ENCODE measurements around the gene OPALIN.

OPALIN gene, protein sequence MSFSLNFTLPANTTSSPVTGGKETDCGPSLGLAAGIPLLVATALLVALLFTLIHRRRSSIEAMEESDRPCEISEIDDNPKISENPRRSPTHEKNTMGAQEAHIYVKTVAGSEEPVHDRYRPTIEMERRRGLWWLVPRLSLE

DNA sequence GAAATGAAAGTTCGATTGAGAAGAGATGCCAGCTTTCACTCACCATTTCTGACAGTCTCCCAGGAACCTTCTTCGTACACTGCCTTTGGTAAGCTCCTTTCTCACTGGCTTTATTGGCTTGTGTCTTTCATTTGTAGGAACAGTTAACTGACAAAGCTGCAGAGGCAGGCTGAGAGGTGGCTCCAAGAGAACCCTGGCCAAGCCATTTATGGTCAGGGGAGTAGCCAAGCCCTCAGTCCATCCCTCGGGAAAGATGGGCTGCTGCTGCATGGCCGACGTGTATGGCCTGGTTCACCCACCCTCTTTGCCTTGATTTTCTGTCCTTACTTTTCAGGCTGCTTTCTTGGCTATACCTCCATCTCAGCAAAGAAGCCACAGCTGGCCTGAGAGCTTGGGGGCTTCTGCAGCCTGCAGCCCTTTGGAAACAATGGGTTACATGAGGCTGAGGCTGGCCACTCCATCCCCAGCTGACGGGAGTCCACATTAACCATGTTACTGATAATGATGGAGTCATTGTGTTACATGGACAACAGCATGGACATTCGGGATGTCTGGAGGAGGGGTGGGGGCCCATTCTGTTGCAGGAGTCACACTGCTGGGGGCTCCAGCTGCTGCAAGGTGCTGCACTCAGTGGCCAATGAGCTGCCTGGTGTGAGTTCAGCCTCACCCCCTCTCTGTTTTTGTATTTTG lies at the start of gene OPALIN:
OPALIN (minus strand) TSS at position 152 of the 690 bp plus-strand sequence; CDS start at position 46, 106 bp downstream.
- peak in 5 of 14 donors; percentile 13 to 62 (median 25) for DNase-seq

DNA sequence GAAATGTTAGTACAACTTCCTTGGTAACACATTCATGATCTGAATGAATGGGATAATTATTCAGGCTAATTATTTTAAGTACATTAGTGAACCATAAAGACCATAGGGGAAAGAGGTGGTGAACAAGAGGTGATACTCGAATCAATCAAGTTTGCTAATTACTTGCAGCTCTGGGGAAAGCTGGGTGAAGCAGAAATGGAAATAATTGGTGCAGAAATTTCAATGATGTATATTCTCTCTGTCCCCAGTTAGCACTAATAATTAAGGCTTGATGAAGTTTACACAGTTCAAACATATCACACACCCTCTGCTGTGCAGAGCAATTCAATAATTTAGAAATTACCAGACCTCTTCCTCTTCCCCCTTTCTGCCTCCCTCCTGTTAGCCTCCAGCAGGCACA lies 49.4 kb upstream of the OPALIN start:
- no peak for DNase-seq

DNA sequence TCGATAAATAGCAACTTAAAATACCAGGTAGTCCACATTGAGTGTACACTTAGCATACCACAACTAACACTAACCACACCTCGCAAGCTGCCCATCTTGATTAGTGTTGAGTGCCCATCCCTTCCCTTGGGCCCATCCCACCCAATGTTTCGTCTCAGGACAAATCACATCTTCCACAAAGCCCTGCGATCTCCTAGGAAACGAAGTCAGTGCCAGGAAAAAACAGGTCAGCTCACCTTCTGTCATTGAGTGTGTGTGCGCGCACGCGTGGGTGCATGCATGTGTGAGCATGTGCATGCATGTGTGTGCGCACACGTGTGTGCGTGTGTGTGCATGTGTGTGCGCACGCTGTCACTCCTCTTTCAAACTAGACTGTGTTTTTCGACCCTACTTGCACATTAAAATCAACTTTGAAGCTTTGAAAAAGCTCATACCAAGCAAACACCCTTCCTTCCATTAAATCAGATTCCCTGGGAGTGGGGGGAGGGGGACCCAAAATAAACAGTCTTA lies 48.8 kb upstream of the OPALIN start:
- no peak for DNase-seq

DNA sequence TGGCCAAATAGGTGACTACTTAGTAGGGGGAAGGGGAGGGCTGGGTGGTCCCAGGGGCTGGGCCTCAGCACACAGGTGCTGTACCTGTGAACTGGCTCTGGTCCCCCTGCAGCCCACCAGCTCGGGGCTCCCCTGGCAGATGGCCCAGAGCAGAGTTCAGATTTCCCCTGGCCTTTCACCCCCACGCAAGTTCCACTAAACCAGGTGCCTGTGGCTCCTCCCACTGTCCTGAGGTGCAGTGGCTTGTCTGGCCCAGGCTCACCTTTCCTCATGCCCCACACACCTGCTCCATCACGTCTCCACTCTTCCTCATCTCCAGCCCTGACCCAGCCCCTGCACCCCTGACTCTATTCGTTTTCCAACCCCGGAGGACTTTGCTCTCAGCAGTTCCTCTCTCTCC lies 47.3 kb upstream of the OPALIN start:
- no peak for DNase-seq

DNA sequence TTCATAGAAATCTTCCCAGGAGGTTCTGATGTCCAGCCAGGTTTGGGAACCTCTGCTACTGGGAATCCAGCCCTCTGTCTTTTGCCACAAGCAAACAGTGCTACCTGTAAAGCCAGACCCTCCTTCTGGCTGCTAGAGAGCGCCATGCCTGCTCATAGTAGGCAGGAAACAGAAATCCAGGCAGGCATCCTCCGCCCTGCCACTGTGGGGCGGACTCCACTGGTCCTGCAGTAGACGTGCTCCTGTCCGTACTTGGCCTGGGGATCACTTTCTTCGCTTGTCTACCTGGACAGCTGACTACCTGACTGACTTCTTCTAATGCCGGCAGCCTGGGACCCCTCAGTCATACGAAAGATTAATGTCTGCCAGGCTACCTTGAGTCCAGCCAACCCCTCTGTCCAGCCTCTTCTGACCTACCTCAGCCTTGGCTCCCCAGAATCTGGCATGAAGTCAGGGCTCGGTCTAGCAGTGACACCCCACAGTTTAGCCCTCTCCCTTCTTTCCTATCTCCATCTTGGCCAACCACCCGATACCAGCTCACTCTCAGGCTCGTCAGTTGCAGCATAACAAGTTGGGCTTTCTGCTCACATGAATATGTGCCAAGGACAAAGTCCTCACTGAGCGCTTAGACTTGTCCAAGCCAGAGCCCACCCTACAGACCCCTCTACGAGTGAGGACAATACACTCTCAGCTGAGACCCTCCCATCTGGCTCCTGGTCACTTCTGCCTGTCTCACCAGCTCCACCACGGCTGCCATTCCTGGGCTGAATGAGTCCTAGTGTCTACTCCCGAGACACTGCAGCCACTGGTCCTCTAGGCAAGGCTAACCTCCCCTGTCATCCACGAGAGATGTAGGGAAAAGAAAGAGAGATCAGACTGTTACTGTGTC lies 43.9 kb upstream of the OPALIN start:
- DNase-seq = no peak

DNA sequence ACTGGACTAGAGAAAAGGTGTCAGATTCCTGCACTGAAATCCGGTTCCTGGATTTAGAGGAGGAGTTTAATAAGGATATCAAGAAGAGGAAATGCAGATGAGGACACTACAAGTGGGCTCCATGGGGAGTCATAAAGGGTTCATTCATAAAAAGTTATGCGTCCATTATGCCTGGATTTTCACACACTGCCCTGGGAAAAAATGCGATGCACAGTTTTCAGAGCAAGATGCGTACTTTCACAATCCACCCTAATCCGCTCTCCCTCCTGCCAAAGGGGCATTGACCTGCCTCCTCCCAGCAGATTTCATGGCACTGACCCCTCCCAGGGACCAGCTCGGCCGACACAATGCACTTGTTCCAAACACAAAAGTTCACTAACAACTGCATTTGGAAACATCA lies 42.2 kb upstream of the OPALIN start:
- peak in 5 of 14 donors; percentile 18 to 54 (median 31) for DNase-seq

DNA sequence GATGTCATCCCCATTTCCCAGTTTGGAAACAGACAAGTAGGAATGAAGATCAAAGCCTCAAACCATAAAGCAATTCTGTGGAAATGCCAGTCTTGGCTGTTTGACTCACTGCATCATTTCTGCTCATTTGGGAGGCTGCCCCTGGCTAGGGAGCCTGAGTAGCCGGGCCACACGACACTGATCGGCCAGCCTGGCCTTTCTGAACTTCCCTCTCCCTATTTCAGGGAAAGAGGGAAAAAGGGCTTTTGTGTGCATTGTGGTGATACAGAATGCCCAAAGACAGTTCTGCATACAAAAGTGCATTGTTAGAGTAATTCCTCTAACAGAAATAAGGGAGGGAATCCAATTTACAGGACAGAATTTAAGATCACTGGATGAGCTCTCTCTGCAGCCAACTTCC lies 41.7 kb upstream of the OPALIN start:
- peak in 9 of 14 donors; percentile 10 to 67 (median 25) for DNase-seq

DNA sequence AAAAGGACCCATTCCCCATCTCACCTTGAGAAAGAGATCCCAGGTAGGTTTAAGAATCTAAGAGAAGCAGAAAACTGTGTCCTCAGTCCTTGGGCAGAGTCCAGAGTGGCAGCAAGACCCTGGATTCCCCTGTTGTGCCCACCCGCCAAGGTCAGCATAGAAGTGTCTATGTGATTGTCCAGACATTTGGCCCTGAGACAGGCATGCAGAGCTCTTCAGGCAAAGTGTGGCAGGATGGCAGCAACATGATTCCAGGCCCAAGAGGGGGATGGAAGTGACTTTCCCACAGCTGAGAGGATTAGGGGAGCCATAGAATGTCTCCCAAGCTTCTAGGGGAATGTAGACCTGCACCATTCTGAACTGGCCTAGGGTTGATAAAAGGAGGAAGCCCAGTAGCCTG lies 39.1 kb upstream of the OPALIN start:
- DNase-seq = no peak

DNA sequence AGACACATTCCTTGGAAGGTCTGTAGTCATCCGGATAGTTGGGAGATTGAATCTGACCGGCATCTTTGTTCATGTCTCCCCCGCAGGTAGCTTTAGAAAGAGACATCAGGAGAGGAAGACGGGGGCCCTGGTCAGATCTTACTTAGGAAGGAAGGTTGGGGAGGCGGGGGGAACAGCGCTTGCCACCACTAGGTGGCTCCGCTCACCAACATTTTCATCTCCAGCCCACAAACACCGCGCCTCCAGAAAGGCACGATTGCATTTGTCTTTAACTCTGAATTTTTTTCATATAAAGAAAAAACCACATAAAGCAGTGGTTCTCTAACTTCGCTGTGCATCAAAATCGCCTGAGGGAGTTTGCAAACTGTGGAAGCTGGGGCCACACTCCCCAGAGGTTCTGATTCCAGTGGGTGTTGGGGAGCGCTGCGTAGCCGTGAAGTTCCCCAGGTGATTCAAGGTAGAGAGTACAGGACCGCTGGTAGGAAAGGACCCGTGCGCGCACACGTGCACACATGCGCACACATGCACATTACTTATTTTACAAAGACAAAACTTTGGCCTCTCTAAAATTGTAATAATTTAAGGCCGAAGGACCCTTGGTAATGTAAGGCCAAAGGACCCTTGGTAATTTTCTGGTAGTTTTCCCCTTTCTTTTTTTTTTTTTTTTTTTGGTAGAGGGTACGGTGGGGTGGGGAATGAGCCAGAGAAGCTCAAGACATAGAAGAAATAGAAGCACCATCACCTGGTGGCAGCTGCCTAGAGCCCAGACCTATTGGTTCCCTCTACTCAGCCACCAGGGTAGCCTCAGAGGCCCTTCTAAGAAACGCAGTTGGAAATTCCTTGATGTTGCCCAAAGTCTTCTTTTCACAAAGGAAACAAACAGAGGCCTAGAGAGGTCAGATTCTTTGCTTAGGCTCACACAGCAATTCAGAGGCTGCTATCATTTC lies 37.4 kb upstream of the OPALIN start:
- DNase-seq = peak in 11 of 14 donors; percentile 14 to 62 (median 29)

DNA sequence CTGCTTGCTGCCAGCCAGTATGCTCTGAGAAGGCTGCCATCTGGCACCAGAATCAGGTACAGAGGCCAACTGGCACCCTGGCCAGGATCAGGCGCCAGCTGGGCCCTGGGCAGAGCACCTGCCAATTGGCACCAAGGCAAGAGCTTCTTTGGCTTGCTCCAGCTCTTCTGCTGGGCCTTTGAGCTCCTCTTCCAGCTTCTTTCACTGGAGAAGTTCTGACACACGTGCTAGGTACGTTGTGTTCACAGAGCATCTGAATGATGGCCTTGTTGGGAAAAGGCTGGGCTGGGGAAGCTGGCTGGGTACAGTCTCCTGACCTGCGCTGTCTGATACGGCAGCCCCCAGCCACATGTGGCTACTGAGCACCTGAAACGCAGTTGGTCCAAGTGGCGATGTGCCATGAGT lies 31.7 kb upstream of the OPALIN start:
- DNase-seq = peak in 13 of 14 donors; percentile 18 to 98 (median 75)

DNA sequence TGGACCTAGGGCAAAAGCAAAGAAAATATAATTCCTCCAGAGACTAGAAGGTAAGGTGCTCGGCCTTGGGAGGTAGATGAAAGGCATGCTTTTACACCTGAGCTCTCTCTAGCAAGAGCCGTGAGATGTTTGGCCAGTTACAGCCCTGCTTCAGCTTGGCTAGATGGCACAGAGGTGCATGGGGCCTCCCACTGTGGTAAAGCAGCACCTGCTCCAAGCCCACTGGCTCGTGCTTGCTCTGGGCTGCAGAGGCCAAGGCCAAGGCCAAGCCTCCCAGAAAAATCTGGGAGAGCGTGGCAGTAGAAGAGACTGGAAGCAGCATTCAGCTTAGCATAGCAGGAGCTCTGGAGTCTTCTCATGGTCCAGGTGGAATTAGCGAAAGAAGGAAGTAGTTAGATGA lies 31.0 kb upstream of the OPALIN start:
- DNase-seq = no peak

DNA sequence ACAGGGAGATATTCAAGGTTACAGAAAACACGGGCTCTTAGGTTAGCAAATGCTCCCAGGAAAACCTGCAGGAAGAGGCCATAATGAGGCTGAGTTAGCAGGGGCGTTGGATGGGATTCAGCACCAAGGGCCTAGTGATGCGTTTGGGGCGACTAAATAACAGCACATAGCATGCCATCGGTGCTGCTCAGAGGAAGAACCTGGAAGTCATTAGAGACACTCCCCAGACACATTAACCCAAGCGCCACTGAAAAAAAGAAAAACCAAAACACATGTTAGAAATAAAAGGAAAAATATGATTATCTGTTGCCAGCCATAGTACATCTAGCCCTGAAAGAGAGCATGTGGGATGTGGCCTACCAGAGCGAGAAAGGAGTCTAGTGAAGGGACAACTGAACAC lies 28.8 kb upstream of the OPALIN start:
- DNase-seq = no peak

DNA sequence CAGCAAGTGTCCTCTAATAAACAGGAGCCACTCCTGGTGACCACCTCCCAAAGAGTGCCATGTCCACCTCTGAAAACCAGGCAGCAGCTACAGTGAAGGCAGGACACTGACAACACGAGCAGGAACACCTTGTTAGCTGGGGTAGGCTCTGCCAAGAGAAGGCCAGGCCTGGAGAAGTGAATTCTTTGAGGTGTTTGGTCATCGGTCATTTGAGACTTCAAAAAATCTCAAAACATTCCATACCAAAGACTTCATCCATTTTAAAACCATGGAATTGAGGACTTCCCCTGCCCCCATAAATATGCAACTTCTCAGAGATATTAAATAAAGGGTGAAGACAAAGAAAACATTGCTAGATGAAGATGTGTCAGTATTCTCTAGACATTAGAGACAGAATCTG lies 28.4 kb upstream of the OPALIN start:
- no peak for DNase-seq

DNA sequence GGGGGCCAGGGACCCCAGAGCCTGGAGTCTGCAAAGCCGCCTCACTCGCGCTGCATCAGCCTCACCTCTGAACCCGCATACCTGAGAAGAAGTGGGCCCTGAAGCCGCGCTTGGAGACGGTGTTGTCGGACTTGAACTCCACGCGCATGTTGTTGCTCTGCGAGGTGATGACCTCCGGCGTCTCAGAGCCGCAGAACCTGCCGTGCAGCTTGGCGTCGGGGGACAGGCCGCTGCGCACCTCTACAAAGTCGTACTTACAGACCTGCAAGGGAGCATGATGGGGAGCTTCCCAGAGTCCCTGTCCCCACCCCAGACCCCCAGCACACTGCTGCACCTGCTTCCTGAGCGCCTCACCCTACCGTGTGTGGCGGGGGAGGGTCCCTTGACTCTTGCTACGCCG lies 25.7 kb upstream of the OPALIN start:
- no peak for DNase-seq

DNA sequence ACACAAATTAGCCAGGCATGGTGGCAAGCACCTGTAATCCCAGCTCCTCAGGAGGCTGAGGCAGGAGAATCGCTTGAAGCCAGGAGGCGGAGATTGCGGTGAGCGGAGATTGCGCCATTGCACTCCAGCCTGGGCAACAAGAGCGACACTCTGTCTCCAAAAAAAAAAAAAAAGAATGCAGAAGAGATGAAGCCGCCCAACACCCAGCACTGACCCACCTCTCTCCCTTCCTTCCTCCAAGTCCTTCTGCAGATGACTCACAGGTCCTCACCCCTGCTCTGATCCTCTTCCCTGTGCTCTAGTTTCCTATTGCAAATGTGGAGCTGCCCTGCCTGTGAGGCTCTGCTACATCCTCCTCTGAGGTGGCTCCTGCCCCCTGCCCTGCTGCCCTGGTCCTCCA lies 22.0 kb upstream of the OPALIN start:
- no peak for DNase-seq

DNA sequence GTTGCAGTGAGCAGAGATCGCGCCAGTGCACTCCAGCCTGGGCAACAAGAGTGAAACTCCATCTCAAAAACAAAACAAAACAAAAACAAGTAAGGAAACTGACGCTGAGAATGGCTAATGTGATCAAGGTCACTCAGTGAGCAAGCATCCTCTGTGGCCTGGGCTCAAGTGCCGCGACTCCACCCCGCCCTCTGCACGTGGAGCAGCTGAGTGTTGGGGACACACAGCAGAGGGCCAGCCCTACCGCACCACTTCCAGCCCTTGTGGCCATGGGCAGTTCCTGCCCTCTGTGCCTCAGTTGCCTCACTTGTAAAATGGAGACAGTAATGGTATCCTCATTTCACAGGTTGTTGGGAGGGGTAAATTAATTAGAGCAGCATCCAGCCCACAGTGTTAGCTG lies 21.0 kb upstream of the OPALIN start:
- no peak for DNase-seq

DNA sequence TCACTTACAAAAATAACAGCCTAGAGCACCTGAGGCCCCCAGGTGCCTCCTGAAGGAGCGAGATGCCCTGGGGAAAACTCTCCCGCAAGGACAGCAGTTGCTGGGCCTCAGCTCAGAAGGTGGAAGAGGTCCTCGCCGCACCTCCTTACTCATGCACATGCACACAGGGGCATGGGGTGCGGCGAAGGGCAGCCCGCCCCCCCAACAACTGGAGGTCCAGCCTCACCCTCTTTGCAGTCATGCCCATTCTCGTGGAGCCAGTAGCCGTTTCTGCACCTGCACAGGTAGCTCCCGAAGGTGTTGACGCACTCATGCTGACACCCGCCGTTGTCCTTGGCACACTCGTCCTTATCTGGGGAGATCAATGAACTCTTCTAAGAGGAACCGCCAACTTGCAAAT lies 19.9 kb upstream of the OPALIN start:
- no peak for DNase-seq

DNA sequence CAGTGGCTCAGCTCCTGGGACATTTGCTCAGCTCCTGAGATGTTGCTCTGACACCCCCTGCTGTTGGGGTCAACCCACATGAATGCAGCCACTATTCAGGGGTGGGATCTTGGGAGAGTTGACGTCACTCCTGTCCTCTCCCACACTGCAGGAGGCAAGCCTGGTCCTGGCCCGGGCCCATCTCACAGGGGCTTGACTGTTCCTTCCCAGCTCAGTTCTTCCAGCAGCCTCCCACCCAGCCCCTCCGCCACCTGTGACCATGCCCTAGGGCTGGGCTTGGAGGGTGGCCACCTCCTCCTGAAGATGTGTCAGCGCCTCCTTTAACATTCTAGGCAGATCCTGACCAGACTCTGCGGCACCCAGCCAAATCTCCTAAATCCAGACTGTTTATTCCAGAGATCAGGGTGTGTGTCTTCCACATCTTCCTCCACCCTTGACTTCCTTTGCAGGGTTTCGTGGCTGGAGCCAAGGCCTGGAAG lies 19.1 kb upstream of the OPALIN start:
- no peak for DNase-seq

DNA sequence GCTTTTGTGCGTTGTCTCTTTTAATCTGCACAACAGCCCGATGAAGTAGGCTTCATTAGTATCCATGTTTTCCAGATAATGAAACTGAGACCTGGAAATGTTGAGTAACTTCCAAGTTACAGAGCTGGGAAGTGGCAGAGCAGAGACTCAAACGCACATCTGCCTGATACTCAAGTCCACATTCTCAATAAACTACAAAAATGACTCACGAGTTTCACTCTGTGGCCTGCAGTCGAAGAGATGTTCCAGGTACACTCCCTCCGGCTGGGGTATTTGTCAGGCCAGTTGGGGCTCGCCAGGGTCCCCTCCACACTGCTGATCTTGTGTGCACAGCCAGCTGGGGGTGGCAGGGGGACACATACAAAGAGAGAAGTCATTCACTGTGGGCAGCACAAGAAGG lies 17.7 kb upstream of the OPALIN start:
- DNase-seq = no peak

DNA sequence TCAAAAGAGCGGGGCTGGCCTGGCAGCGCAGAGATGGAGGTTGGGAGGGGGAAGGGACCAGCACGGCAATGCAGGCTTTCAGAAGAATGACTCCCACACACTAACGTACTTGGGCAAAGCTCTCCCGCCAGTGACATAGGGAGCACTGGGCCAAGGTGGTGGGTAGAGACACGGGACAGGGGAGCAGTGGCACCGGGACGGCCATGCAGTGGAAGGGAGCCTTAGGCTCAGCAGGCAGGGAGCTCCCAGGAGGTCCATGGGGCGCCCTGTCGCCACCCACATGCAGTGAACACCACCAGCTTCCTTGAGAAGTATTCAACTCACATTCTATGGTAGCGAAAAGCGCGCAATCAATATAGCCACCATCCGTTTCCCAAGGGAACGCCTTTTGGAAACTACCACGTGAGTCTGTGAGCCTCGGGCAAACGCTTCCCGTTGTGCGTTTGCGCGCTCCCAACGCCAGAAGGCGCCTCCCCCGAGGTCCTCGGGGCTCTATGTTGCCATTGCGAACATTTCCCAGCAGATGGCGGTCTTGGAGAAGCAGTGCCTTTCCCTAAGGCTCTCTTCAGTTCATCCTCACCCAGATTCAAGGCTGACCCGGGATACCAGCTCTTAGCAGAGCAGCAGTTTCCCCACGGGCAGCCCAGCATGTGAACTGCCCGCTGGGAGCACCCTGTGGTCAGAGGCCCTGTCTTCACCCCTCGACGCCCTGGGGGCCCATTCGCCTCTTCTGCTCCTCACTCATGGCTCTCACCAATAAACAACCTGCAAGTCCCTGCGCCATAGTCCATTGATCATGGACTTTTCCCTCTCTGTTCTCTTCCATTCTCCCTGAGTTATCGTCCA lies 16.4 kb upstream of the OPALIN start:
- DNase-seq = peak; percentile 20 to 85 (median 78)

DNA sequence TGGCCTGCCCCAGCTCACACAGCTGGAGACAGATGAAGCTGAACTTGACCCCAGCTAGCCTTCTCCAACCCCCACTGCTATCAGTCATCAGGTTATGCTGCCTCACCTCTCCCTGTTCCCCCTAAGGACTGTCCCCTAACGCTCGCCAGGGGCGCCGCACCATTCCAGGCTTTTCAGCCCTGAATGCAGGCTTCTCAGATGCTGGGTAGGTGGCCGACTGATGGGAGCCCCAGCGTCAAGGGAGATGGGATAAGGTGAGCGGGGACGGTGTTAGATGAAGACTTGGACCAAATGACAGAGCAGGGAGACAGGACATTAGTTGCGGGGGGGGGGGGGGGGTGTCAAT lies 15.8 kb upstream of the OPALIN start:
- DNase-seq = peak in 1 of 14 donors; percentile 44
